IMR-90 (cell line): ENCODE measurements around the gene ZNF688. TPM values are rescaled to one million over a fixed set of nuclear protein-coding genes. Genes with fewer than 3 reads are reported as not detected.

ENCODE experiments used
- ATAC-seq: fragments of 200-7000 bp; cut with Tn5 transposase; 2 replicates; pipeline ENCODE4 v1.9.1; 2020; ENCODE audit warnings: low read depth, mild to moderate bottlenecking, moderate library complexity
- BruUV-seq: library from RNA; stranded (reverse); fragments of 400-500 nt; replicated peaks from 2 replicates; lab custom pipeline; 2021; lab: Mats Ljungman, UMichigan
- CTCF ChIA-PET: fragments of 300-600 bp; formaldehyde crosslinking; extraction: SDS; loops from one replicate; lab custom pipeline; 2021; ENCODE audit warnings: antibody characterized with exemption; lab: Yijun Ruan, JAX
- POLR2A ChIA-PET: fragments of 300-600 bp; sonication (Branson Sonifier 250); formaldehyde crosslinking; loops from one replicate; lab custom pipeline; 2022; ENCODE audit warnings: antibody characterized with exemption; ENCODE audit not compliant: unreplicated experiment; lab: Charles Lee
- DNase-seq: peaks from one replicate; pipeline ENCODE4 v3.0.0; 2013
- H2AFZ ChIP-seq: replicated peaks from 2 replicates; pipeline ENCODE3; 2013; ENCODE audit warnings: low read length, mild to moderate bottlenecking; ENCODE audit not compliant: poor library complexity
- H2AK5ac ChIP-seq: 2 replicates; pipeline ENCODE4 v1.6.1; 2013; ENCODE audit warnings: low read depth, low read length, inconsistent platforms
- H2AK9ac ChIP-seq: replicated peaks from 2 replicates; pipeline ENCODE3; 2013; ENCODE audit warnings: mild to moderate bottlenecking, low read depth, low read length, moderate library complexity; ENCODE audit not compliant: poor library complexity
- H2BK120ac ChIP-seq: 2 replicates; pipeline ENCODE4 v1.6.1; 2013; ENCODE audit warnings: low read depth, low read length, inconsistent platforms
- H2BK15ac ChIP-seq: 3 replicates; pipeline ENCODE4 v1.6.1; 2013; ENCODE audit warnings: low read depth, low read length, inconsistent platforms
- H2BK20ac ChIP-seq: 2 replicates; pipeline ENCODE4 v1.6.1; 2013; ENCODE audit warnings: low read depth, mild to moderate bottlenecking, inconsistent platforms, low read length, moderate library complexity
- H2BK5ac ChIP-seq: 2 replicates; pipeline ENCODE4 v1.6.1; 2013; ENCODE audit warnings: mild to moderate bottlenecking, low read depth, low read length, inconsistent platforms; ENCODE audit not compliant: poor library complexity, severe bottlenecking
- H3K14ac ChIP-seq: replicated peaks from 2 replicates; pipeline ENCODE4 v1.6.1; 2013; ENCODE audit warnings: low read depth, low read length, inconsistent platforms
- H3K18ac ChIP-seq: 2 replicates; pipeline ENCODE4 v1.6.1; 2013; ENCODE audit warnings: low read depth, low read length, control low read depth
- H3K23ac ChIP-seq: 2 replicates; pipeline ENCODE4 v1.6.1; 2013; ENCODE audit warnings: low read depth, low read length, inconsistent platforms
- H3K27ac ChIP-seq: 2 replicates; pipeline ENCODE4 v1.5.1; 2013; ENCODE audit warnings: mild to moderate bottlenecking, control low read depth, low read length; ENCODE audit not compliant: insufficient read depth
- H3K27me3 ChIP-seq: 2 replicates; pipeline ENCODE4 v1.6.1; 2013; ENCODE audit warnings: low read length; ENCODE audit not compliant: control insufficient read depth, insufficient read depth
- H3K36me3 ChIP-seq: 2 replicates; pipeline ENCODE4 v1.6.1; 2013; ENCODE audit warnings: low read length, mixed read lengths; ENCODE audit not compliant: control insufficient read depth, insufficient read depth
- H3K4ac ChIP-seq: 2 replicates; pipeline ENCODE4 v1.6.1; 2013; ENCODE audit warnings: low read depth, low read length, inconsistent platforms
- H3K4me1 ChIP-seq: 2 replicates; pipeline ENCODE4 v1.6.1; 2013; ENCODE audit warnings: low read length, mixed read lengths; ENCODE audit not compliant: control insufficient read depth, insufficient read depth
- H3K4me2 ChIP-seq: 2 replicates; pipeline ENCODE4 v1.6.1; 2013; ENCODE audit warnings: low read depth, mild to moderate bottlenecking, control low read depth, low read length, moderate library complexity
- H3K4me3 ChIP-seq: 2 replicates; pipeline ENCODE4 v1.5.1; 2013; ENCODE audit warnings: low read depth, mild to moderate bottlenecking, control low read depth, low read length, moderate library complexity; ENCODE audit not compliant: insufficient read depth
- H3K56ac ChIP-seq: 2 replicates; pipeline ENCODE4 v1.6.1; 2013; ENCODE audit warnings: low read length, inconsistent platforms; ENCODE audit not compliant: insufficient read depth; ENCODE audit errors: extremely low read depth
- H3K79me1 ChIP-seq, 2 experiments: 2 replicates each; pipeline ENCODE4 v1.6.1; 2013; ENCODE audit warnings: low read length in 2 of 2, inconsistent platforms in 1 of 2, low read depth in 1 of 2
- H3K9ac ChIP-seq: 2 replicates; pipeline ENCODE4 v1.6.1; 2013; ENCODE audit warnings: low read depth, low read length, control low read depth
- H3K9me1 ChIP-seq: 2 replicates; pipeline ENCODE4 v1.6.1; 2013; ENCODE audit warnings: low read length, inconsistent platforms; ENCODE audit not compliant: insufficient read depth
- H3K9me3 ChIP-seq: 2 replicates; pipeline ENCODE4 v1.6.1; 2013; ENCODE audit warnings: low read length; ENCODE audit not compliant: control insufficient read depth, insufficient read depth
- H4K20me1 ChIP-seq: 2 replicates; pipeline ENCODE4 v1.6.1; 2013; ENCODE audit warnings: low read length, inconsistent platforms; ENCODE audit not compliant: insufficient read depth
- H4K5ac ChIP-seq: 2 replicates; pipeline ENCODE4 v1.6.1; 2013; ENCODE audit warnings: mild to moderate bottlenecking, low read depth, low read length, control low read depth
- H4K8ac ChIP-seq, 2 experiments: 2 replicates each; pipeline ENCODE4 v1.6.1; 2013; ENCODE audit warnings: low read depth in 2 of 2, low read length in 2 of 2, control low read depth in 1 of 2, inconsistent platforms in 1 of 2
- H4K91ac ChIP-seq: 2 replicates; pipeline ENCODE4 v1.6.1; 2013; ENCODE audit warnings: low read depth, low read length, inconsistent platforms; ENCODE audit not compliant: insufficient read depth
- BHLHE40 ChIP-seq: fragments of 150-350 bp; IDR thresholded peaks from 2 replicates; pipeline ENCODE4 v1.6.1; 2016; ENCODE audit warnings: mild to moderate bottlenecking, low read depth, low read length
- CEBPB ChIP-seq: IDR thresholded peaks from 2 replicates; pipeline ENCODE4 v1.6.1; 2012; ENCODE audit warnings: low read depth, low read length, improper control_type of control experiment
- CHD1 ChIP-seq: IDR thresholded peaks from 2 replicates; pipeline ENCODE4 v1.6.1; 2012; ENCODE audit warnings: low read depth, low read length, improper control_type of control experiment
- MAZ ChIP-seq: IDR thresholded peaks from 2 replicates; pipeline ENCODE4 v1.6.1; 2012; ENCODE audit warnings: low read depth, mild to moderate bottlenecking, low read length, improper control_type of control experiment, moderate library complexity, borderline replicate concordance
- RCOR1 ChIP-seq: IDR thresholded peaks from 2 replicates; pipeline ENCODE4 v1.6.1; 2012; ENCODE audit warnings: mild to moderate bottlenecking, low read length, improper control_type of control experiment; ENCODE audit not compliant: insufficient replicate concordance
- SMC3 ChIP-seq: fragments of 150-350 bp; IDR thresholded peaks from 2 replicates; pipeline ENCODE4 v1.6.1; 2016; ENCODE audit warnings: low read depth, mild to moderate bottlenecking, antibody characterized with exemption, low read length, moderate library complexity
- WGBS, 2 experiments: methylation state at CpG; one replicate each; pipeline versions ENCODE4 v1.1.5 to v1.1.7; 2013; ENCODE audit warnings: missing lambda C conversion rate in 2 of 2; ENCODE audit not compliant: insufficient read length in 1 of 2; ENCODE audit errors: extremely low coverage in 2 of 2; 5-methylcytosine and 5-hydroxymethylcytosine counted together
- dilution Hi-C: fragments of 300-500 bp; cut with HindIII; formaldehyde crosslinking; loops from one replicate; pipeline ENCODE4 v1.14.3; 2018; ENCODE audit warnings: low sequenced_read_pairs; ENCODE audit not compliant: unreplicated experiment
- in situ Hi-C: fragments of 300-500 bp; cut with MboI; formaldehyde crosslinking; loops from 3 replicates; pipeline ENCODE4 v1.14.3; 2019; ENCODE audit warnings: low sequenced_read_pairs, inconsistent platforms, mixed read lengths
- intact Hi-C: fragments of 100-400 bp; cut with micrococcal nuclease; formaldehyde crosslinking; loops from 2 replicates; pipeline ENCODE4 v1.10.0; 2022
- polyA plus RNA-seq, 3 experiments: library from polyadenylated mRNA; depleted of rRNA; stranded (reverse); fragments of >200 nt; gene quantifications; 2 replicates each; pipeline ENCODE4 v1.2.3, GENCODE V29; 2012; ENCODE audit warnings: low replicate concordance in 1 of 3
- total RNA-seq: library from RNA; depleted of rRNA; stranded (reverse); fragments of >200 nt; gene quantifications from 2 replicates; pipeline ENCODE4 v1.2.3, GENCODE V29; 2012
- TF ChIP-seq, protein P1 (sequence below): conservative IDR thresholded peaks from 2 replicates; pipeline ENCODE4 v1.5.1; 2012; ENCODE audit warnings: mild to moderate bottlenecking, low read depth, low read length, improper control_type of control experiment
- TF ChIP-seq, protein P2 (sequence below): fragments of 150-350 bp; IDR thresholded peaks from 2 replicates; pipeline ENCODE4 v1.6.1; 2016; ENCODE audit warnings: low read depth, mild to moderate bottlenecking, low read length, moderate library complexity, borderline replicate concordance

The ZNF688 gene
- total and polyA plus RNA-seq, 2 of the 4 experiments (the other 2 are of a cell fraction), result 1.8 to 3.7 TPM

- TF ChIP-seq, protein P1, sequence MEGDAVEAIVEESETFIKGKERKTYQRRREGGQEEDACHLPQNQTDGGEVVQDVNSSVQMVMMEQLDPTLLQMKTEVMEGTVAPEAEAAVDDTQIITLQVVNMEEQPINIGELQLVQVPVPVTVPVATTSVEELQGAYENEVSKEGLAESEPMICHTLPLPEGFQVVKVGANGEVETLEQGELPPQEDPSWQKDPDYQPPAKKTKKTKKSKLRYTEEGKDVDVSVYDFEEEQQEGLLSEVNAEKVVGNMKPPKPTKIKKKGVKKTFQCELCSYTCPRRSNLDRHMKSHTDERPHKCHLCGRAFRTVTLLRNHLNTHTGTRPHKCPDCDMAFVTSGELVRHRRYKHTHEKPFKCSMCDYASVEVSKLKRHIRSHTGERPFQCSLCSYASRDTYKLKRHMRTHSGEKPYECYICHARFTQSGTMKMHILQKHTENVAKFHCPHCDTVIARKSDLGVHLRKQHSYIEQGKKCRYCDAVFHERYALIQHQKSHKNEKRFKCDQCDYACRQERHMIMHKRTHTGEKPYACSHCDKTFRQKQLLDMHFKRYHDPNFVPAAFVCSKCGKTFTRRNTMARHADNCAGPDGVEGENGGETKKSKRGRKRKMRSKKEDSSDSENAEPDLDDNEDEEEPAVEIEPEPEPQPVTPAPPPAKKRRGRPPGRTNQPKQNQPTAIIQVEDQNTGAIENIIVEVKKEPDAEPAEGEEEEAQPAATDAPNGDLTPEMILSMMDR, result no peak
- TF ChIP-seq RCOR1, result no peak
Measured at GRCh38 chr16:30557957-30558788, 13.3 kb downstream of the ZNF688 start, which contains the start of gene ZNF764 (continued).

DNA sequence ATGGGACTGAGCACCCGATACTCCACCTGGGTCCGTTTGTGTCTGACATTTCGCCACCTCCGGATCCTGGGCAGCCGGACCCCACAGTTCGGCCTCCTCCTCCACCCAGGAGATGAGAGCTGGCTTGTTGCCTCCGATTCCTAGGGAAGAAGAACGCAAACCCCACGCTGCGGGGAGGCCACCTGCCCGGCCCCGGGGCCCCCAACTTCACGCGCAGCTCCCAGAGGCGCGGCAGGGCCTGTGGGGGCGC lies 13.9 kb downstream of the ZNF688 start:
- Histone ChIP-seq H2AK5ac (peak overlapping the region; percentile 50), H3K27me3 (no peaks in the 10 kb centered on the region), H4K91ac (peak overlapping the region; percentile 20; the same call in 1 of the 2 replicates), H3K4ac (peak overlapping the region; percentile 66), H2AK9ac (peak overlapping the region; percentile 90), H3K36me3 (peaks cover 23% of the 10 kb centered on the region), H2AFZ (peak overlapping the region; percentile 91), H3K9ac (peak overlapping the region; percentile 67), H3K4me1 (no peaks in the 10 kb centered on the region), H3K56ac (no peak overlapping the region), H4K20me1 (no peaks in the 10 kb centered on the region; the same call in 1 of the 2 replicates), H2BK5ac (peak overlapping the region; percentile 80), H3K4me2 (peak overlapping the region; percentile 81), H3K79me1 (peaks cover 16 to 40% of the 10 kb centered on the region in 2 experiments; a peak in 2 of 4 replicates), H2BK120ac (no peak overlapping the region), H3K18ac (no peak overlapping the region), H3K23ac (peak overlapping the region; percentile 69), H4K8ac (peak overlapping the region; percentile 17 to 74), H3K27ac (peak overlapping the region; percentile 82), H3K4me3 (peak overlapping the region; percentile 73), H2BK15ac (no peak overlapping the region), H3K14ac (peak overlapping the region; percentile 73), H2BK20ac (no peak overlapping the region), H3K9me3 (no peaks in the 10 kb centered on the region), H3K9me1 (peaks cover 4% of the 10 kb centered on the region; the same call in 1 of the 2 replicates), H4K5ac (peak overlapping the region; percentile 3; the same call in 1 of the 2 replicates)
- in situ Hi-C loops, result no loop called here
- 0% methylated on average over 6 of the region's 17 CpGs; no CpG with 5 or more reads in 1 of the 2 experiments for WGBS, 2 experiments
- BruUV-seq, result no TSS peak
- intact Hi-C loops, result no loop called here
- dilution Hi-C loops, result no loop called here
- CTCF ChIA-PET, result interaction anchor here (1.6 kb wide), 1 partner anchor 22 kb away, joined by 5 read pairs; no protein-coding TSS in a partner anchor
- POLR2A ChIA-PET, result no interaction called here
- ATAC-seq, result no peak
- no peak for DNase-seq
- TF ChIP-seq RCOR1, result no peak
- TF ChIP-seq, protein P1, result no peak
- TF ChIP-seq BHLHE40, result no peak
- TF ChIP-seq CEBPB, result no peak
- TF ChIP-seq SMC3, result no peak
- TF ChIP-seq CHD1, result no peak
- TF ChIP-seq MAZ, result no peak
- TF ChIP-seq, protein P2, sequence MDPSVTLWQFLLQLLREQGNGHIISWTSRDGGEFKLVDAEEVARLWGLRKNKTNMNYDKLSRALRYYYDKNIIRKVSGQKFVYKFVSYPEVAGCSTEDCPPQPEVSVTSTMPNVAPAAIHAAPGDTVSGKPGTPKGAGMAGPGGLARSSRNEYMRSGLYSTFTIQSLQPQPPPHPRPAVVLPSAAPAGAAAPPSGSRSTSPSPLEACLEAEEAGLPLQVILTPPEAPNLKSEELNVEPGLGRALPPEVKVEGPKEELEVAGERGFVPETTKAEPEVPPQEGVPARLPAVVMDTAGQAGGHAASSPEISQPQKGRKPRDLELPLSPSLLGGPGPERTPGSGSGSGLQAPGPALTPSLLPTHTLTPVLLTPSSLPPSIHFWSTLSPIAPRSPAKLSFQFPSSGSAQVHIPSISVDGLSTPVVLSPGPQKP, result no peak
